ENCODE data around the gene DMRTB1.

Gene DMRTB1

DNA sequence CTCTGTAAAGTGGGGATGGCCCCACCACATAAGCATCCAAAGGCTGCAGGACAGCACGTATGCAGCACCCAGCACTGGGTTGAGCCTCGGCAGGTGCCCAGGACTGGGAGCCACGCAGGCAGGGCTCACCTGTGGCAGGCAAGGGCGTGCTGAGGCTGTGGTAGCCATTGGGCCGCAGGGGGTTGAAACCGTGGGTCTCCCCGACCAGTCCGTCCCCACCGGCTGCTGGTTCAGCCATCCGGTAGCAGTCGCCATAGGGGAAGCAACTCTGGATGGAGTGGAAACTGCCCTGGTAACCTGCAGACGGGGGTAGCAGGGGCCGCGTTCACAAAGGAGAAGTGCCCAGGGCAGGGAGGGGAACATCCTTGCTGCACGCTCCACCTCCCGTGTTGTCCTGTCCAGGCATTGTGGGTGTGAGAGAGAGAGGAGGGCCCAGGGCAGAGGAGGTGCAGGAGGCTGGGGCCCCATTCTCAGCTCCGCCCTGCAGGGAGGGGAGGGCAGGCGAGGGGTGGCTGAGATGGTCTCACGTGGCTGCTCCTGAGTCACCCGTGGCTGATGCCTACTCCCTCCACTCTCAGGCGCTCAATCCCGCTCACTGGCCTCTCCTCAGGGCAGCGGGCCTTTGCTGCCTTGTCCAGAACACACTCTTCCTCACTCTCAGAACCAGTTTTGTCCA lies 49.9 kb downstream of the DMRTB1 start:
- no peak overlapping the region for H3K4me2 ChIP-seq (ENCODE audit: insufficient read depth, low read length)
- H3K27me3 ChIP-seq (ENCODE audit: insufficient read depth, low read length, poor library complexity): no peaks in the 10 kb centered on the region

DNA sequence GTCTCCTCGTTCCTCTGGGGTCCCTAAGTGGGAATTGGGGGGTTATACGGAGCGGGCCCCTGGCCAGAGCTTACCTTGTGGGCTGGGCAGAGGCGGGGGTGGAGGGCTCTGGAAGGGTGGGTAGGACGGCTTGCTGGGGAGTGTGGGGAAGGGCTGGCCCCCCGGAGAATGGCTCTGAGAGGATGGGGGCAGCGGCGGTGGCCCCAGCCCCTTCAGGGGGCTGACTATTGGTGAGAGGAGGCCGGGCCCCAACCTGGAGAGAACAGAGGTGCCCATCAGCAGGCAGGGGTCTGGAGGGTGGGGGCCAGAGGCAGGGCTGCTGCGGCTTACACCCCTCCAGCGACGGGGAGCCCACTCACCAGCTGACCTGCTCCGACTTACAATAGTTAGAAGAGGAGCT lies 50.6 kb downstream of the DMRTB1 start:
- Histone ChIP-seq H3K9ac (ENCODE audit: low read depth, low read length) (no peak overlapping the region), H2AFZ (ENCODE audit: low read depth, low read length) (no peak overlapping the region), H4K20me1 (ENCODE audit: insufficient read depth, low read length) (0 out of 2 replicates have a peak, but pooled peaks cover 2% of the 10 kb centered on the region), H3K9me3 (ENCODE audit: insufficient read depth, low read length, severe bottlenecking) (no peaks in the 10 kb centered on the region), H3K36me3 (ENCODE audit: insufficient read depth, low read length) (no peaks in the 10 kb centered on the region), H3K4me3 (ENCODE audit: low read depth in 1 of 2, low read length in 2 of 2) (no peak overlapping the region), H3K4me1 (ENCODE audit: insufficient read depth, low read length) (no peaks in the 10 kb centered on the region), H3K79me2 (ENCODE audit: insufficient read depth, low read length) (no peaks in the 10 kb centered on the region), H3K27ac (ENCODE audit: low read length) (no peak overlapping the region), H3K4me2 (ENCODE audit: insufficient read depth, low read length) (no peak overlapping the region), H3K27me3 (ENCODE audit: insufficient read depth, low read length, poor library complexity) (no peaks in the 10 kb centered on the region)
- no peak for ATAC-seq (ENCODE audit: insufficient read depth, low read depth)
- TF ChIP-seq, protein P1, sequence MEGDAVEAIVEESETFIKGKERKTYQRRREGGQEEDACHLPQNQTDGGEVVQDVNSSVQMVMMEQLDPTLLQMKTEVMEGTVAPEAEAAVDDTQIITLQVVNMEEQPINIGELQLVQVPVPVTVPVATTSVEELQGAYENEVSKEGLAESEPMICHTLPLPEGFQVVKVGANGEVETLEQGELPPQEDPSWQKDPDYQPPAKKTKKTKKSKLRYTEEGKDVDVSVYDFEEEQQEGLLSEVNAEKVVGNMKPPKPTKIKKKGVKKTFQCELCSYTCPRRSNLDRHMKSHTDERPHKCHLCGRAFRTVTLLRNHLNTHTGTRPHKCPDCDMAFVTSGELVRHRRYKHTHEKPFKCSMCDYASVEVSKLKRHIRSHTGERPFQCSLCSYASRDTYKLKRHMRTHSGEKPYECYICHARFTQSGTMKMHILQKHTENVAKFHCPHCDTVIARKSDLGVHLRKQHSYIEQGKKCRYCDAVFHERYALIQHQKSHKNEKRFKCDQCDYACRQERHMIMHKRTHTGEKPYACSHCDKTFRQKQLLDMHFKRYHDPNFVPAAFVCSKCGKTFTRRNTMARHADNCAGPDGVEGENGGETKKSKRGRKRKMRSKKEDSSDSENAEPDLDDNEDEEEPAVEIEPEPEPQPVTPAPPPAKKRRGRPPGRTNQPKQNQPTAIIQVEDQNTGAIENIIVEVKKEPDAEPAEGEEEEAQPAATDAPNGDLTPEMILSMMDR (IDR thresholded peaks at IDR 0.05; ENCODE audit: borderline replicate concordance, extremely low read depth, low read length, poor library complexity, severe bottlenecking): no peak
- DNase-seq: no peak

More for the DNA sequence above, 49.9 kb downstream of the DMRTB1 start:
- no peaks in the 10 kb centered on the region for H3K79me2 ChIP-seq (ENCODE audit: insufficient read depth, low read length)
- no peak overlapping the region for H3K4me3 ChIP-seq (ENCODE audit: low read depth in 1 of 2, low read length in 2 of 2)
- no peaks in the 10 kb centered on the region for H3K4me1 ChIP-seq (ENCODE audit: insufficient read depth, low read length)
- DNase-seq (no peak), ATAC-seq (ENCODE audit: insufficient read depth, low read depth) (no peak)
- H3K9me3 ChIP-seq (ENCODE audit: insufficient read depth, low read length, severe bottlenecking): no peaks in the 10 kb centered on the region
- no peak overlapping the region for H3K27ac ChIP-seq (ENCODE audit: low read length)
- H4K20me1 ChIP-seq (ENCODE audit: insufficient read depth, low read length): 0 out of 2 replicates have a peak, but pooled peaks cover 2% of the 10 kb centered on the region
- no peak overlapping the region for H2AFZ ChIP-seq (ENCODE audit: low read depth, low read length)
- no peak overlapping the region for H3K9ac ChIP-seq (ENCODE audit: low read depth, low read length)
- H3K36me3 ChIP-seq (ENCODE audit: insufficient read depth, low read length): no peaks in the 10 kb centered on the region
- no peak for TF ChIP-seq EZH2 (IDR thresholded peaks at IDR 0.05; ENCODE audit: borderline replicate concordance, low read depth, low read length, severe bottlenecking)
- TF ChIP-seq, protein P1 (IDR thresholded peaks at IDR 0.05; ENCODE audit: borderline replicate concordance, extremely low read depth, low read length, poor library complexity, severe bottlenecking): no peak

DNA sequence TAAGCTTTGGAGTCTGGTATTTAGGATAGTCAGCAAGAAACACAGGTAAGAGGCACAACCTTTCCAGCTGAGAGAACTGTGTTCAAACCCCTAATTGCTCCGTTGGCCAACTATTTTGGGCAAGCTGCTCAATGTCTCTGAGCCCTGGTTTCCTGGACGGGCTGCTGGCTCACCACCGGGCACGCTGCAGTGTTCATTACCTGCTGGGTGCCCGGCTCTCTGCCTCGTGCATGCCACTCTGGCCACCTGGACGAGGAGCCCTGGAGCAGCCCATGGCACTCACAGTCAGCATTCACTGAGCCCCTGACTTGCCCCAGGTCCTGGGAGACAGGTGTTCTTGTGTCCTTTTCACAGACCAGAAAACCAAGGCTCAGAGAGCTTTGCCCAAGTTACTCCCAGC lies 51.0 kb downstream of the DMRTB1 start:
- Histone ChIP-seq H3K79me2 (ENCODE audit: insufficient read depth, low read length) (no peaks in the 10 kb centered on the region), H2AFZ (ENCODE audit: low read depth, low read length) (no peak overlapping the region), H3K4me1 (ENCODE audit: insufficient read depth, low read length) (no peaks in the 10 kb centered on the region), H3K4me3 (ENCODE audit: low read depth in 1 of 2, low read length in 2 of 2) (no peak overlapping the region), H3K36me3 (ENCODE audit: insufficient read depth, low read length) (no peaks in the 10 kb centered on the region), H3K9ac (ENCODE audit: low read depth, low read length) (no peak overlapping the region), H3K27ac (ENCODE audit: low read length) (no peak overlapping the region), H3K27me3 (ENCODE audit: insufficient read depth, low read length, poor library complexity) (no peaks in the 10 kb centered on the region), H3K9me3 (ENCODE audit: insufficient read depth, low read length, severe bottlenecking) (no peaks in the 10 kb centered on the region), H3K4me2 (ENCODE audit: insufficient read depth, low read length) (no peak overlapping the region), H4K20me1 (ENCODE audit: insufficient read depth, low read length) (0 out of 2 replicates have a peak, but pooled peaks cover 2% of the 10 kb centered on the region)
- TF ChIP-seq, protein P1 (IDR thresholded peaks at IDR 0.05; ENCODE audit: borderline replicate concordance, extremely low read depth, low read length, poor library complexity, severe bottlenecking): no peak
- TF ChIP-seq EZH2 (IDR thresholded peaks at IDR 0.05; ENCODE audit: borderline replicate concordance, low read depth, low read length, severe bottlenecking): no peak
- ATAC-seq (ENCODE audit: insufficient read depth, low read depth): no peak
- DNase-seq: no peak

All from DND-41 (cell line).